Endothelial cell of umbilical vein (primary cell): ENCODE results near the gene SLC45A1. TPM values are rescaled to one million over a fixed set of nuclear protein-coding genes. Genes with fewer than 3 reads are reported as not detected.

Experiments
- BruUV-seq: library from RNA; stranded (reverse); fragments of 400-500 nt; replicated peaks from 2 replicates; lab custom pipeline; 2021; lab: Mats Ljungman, UMichigan
- CTCF ChIA-PET: fragments of 300-600, 350-600 bp; sonication (Branson Sonifier 250); formaldehyde crosslinking; loops from one replicate; lab custom pipeline; 2021; ENCODE audit warnings: antibody characterized with exemption, inconsistent platforms; lab: Charles Lee
- POLR2A ChIA-PET: fragments of 300-600, 350-600 bp; sonication (Branson Sonifier 250); formaldehyde crosslinking; loops from one replicate; lab custom pipeline; 2021; ENCODE audit warnings: antibody characterized with exemption, inconsistent platforms; lab: Charles Lee
- DNase-seq: peaks from one replicate; pipeline ENCODE4 v3.0.0-alpha.2; 2011; ENCODE audit warnings: low read depth, low spot score
- FAIRE-seq: peaks from 2 replicates; lab custom pipeline; 2011; peaks lifted over from hg19 to GRCh38; lab: Jason Lieb, UNC
- H2AFZ ChIP-seq: 2 replicates; pipeline ENCODE4 v1.6.0; 2012; ENCODE audit warnings: low read depth, low read length, control low read depth, inconsistent platforms
- H3K27ac ChIP-seq: 2 replicates; pipeline ENCODE4 v1.5.1; 2011; ENCODE audit warnings: low read depth, mild to moderate bottlenecking, control low read depth, low read length, moderate library complexity; ENCODE audit not compliant: insufficient read depth
- H3K27me3 ChIP-seq, 2 experiments: 2 replicates each; pipeline versions ENCODE4 v1.6.0 to v1.6.1; 2011; ENCODE audit warnings: low read length in 2 of 2, mixed read lengths in 1 of 2; ENCODE audit not compliant: control insufficient read depth in 2 of 2, insufficient read depth in 2 of 2
- H3K36me3 ChIP-seq, 2 experiments: 2 replicates in 1 of 2; 3 replicates in 1 of 2; pipeline ENCODE4 v1.5.1; 2011; ENCODE audit warnings: low read length in 2 of 2, mild to moderate bottlenecking in 1 of 2, moderate library complexity in 1 of 2; ENCODE audit not compliant: control insufficient read depth in 2 of 2, insufficient read depth in 2 of 2; ENCODE audit errors: extremely low read depth in 1 of 2
- H3K4me1 ChIP-seq: 3 replicates; pipeline ENCODE4 v1.5.1; 2011; ENCODE audit warnings: mild to moderate bottlenecking, low read length; ENCODE audit not compliant: control insufficient read depth, insufficient read depth; ENCODE audit errors: extremely low read depth
- H3K4me2 ChIP-seq: 2 replicates; pipeline ENCODE4 v1.6.1; 2011; ENCODE audit warnings: low read length, control low read depth, mixed read lengths; ENCODE audit not compliant: insufficient read depth
- H3K4me3 ChIP-seq, 3 experiments: fragments of 200-600 bp in 1 of 3; sonication (generic), shearing (Covaris generic) in 1 of 3; replicated peaks in 1 of 3; 2 replicates each; pipeline ENCODE4 v1.5.1; 2011 to 2016; ENCODE audit warnings: control low read depth in 3 of 3, low read length in 3 of 3, mild to moderate bottlenecking in 2 of 3, inconsistent platforms in 1 of 3, low read depth in 1 of 3, moderate library complexity in 1 of 3; ENCODE audit not compliant: insufficient read depth in 1 of 3
- H3K79me2 ChIP-seq: 2 replicates; pipeline ENCODE4 v1.6.0; 2012; ENCODE audit warnings: low read length, inconsistent platforms; ENCODE audit not compliant: control insufficient read depth, insufficient read depth
- H3K9ac ChIP-seq: replicated peaks from 2 replicates; pipeline ENCODE3; 2011; ENCODE audit warnings: low read length, control low read depth; ENCODE audit not compliant: insufficient read depth; ENCODE audit errors: extremely low read depth
- H3K9me1 ChIP-seq: replicated peaks from 3 replicates; pipeline ENCODE4 v1.6.0; 2011; ENCODE audit warnings: mild to moderate bottlenecking, low read length; ENCODE audit not compliant: control insufficient read depth, insufficient read depth; ENCODE audit errors: extremely low read depth
- H3K9me3 ChIP-seq: replicated peaks from 2 replicates; pipeline ENCODE4 v1.5.1; 2012; ENCODE audit warnings: low read length, inconsistent platforms; ENCODE audit not compliant: control insufficient read depth, insufficient read depth
- H4K20me1 ChIP-seq: replicated peaks from 2 replicates; pipeline ENCODE3; 2011; ENCODE audit warnings: mild to moderate bottlenecking, low read length; ENCODE audit not compliant: control insufficient read depth, insufficient read depth; ENCODE audit errors: extremely low read depth
- EZH2 ChIP-seq: IDR thresholded peaks from 2 replicates; pipeline ENCODE4 v1.6.1; 2012; ENCODE audit warnings: borderline replicate concordance, low read depth, mild to moderate bottlenecking, moderate library complexity, low read length, inconsistent platforms; ENCODE audit not compliant: severe bottlenecking
- FOS ChIP-seq: IDR thresholded peaks from 2 replicates; pipeline ENCODE4 v1.6.1; 2011; ENCODE audit warnings: mild to moderate bottlenecking, low read length, moderate library complexity, borderline replicate concordance; ENCODE audit not compliant: insufficient read depth
- GATA2 ChIP-seq: IDR thresholded peaks from 2 replicates; pipeline ENCODE4 v1.7.0; 2011; ENCODE audit warnings: low read depth, mild to moderate bottlenecking, moderate library complexity, mixed read lengths, low read length; ENCODE audit not compliant: insufficient read length, insufficient read depth
- JUN ChIP-seq: IDR thresholded peaks from 2 replicates; pipeline ENCODE4 v1.6.1; 2011; ENCODE audit warnings: borderline replicate concordance, low read depth; ENCODE audit not compliant: insufficient read length, insufficient read depth
- MAX ChIP-seq: IDR thresholded peaks from 2 replicates; pipeline ENCODE4 v1.6.1; 2011; ENCODE audit not compliant: insufficient read depth, insufficient read length
- MYC ChIP-seq: IDR thresholded peaks from one replicate; pipeline ENCODE4 v1.6.1; 2011; ENCODE audit warnings: mild to moderate bottlenecking, low read depth, low read length
- POLR2A ChIP-seq: IDR thresholded peaks from 2 replicates; pipeline ENCODE4 v1.6.1; 2012; ENCODE audit warnings: low read depth, mild to moderate bottlenecking, control low read depth, low read length
- POLR2AphosphoS5 ChIP-seq: IDR thresholded peaks from 2 replicates; pipeline ENCODE4 v1.6.1; 2012; ENCODE audit warnings: low read depth, mild to moderate bottlenecking, control low read depth, low read length, moderate library complexity; ENCODE audit not compliant: insufficient read depth
- dilution Hi-C: fragments of 300-500 bp; cut with MboI; formaldehyde crosslinking; loops from one replicate; pipeline ENCODE4 v1.15.0; 2019; ENCODE audit warnings: low sequenced_read_pairs; ENCODE audit not compliant: extremely low pct_ligation_motif_present
- intact Hi-C: fragments of 100-400 bp; cut with micrococcal nuclease; formaldehyde crosslinking; loops from one replicate; pipeline ENCODE4 v1.10.0; 2022
- polyA plus RNA-seq, 4 experiments: library from polyadenylated mRNA; depleted of rRNA in 3 of 4; stranded (reverse) in 3 of 4; unstranded in 1 of 4; fragments of >200 nt; gene quantifications; 2 replicates each; pipeline versions ENCODE4 v1.2.1 to v1.2.3, GENCODE V29; 2011 to 2012; ENCODE audit warnings: missing spikeins in 1 of 4
- total RNA-seq: library from RNA; stranded (reverse); gene quantifications from 2 replicates; pipeline ENCODE4 v1.2.3, GENCODE V29; 2021
- TF ChIP-seq, protein P1 (sequence below), 2 donors: IDR thresholded peaks; 1 replicate in 1 of 2; 2 replicates in 1 of 2; pipeline ENCODE4 v1.5.1; 2011; ENCODE audit warnings: low read length in 2 of 2, mild to moderate bottlenecking in 2 of 2, moderate library complexity in 2 of 2, control low read depth in 1 of 2, inconsistent platforms in 1 of 2, low read depth in 1 of 2; ENCODE audit not compliant: insufficient read depth in 1 of 2; ENCODE audit errors: extremely low read depth in 1 of 2

SLC45A1 gene
- total and polyA plus RNA-seq, 2 donors (not counting 3 experiments of a cell fraction or from before 2014, with no cell fraction given) = 1.3 to 1.4 TPM

GRCh38 chr1:8352886-8353785 lies 35.2 kb downstream of the SLC45A1 start:
- H3K9me1 ChIP-seq = no peaks in the 10 kb centered on the region
- no peaks in the 10 kb centered on the region for H3K9me3 ChIP-seq
- dilution Hi-C loops = no loop called here
- no peak for DNase-seq
- FAIRE-seq = peak; percentile 85
- TF ChIP-seq FOS = no peak
- no peak for TF ChIP-seq POLR2AphosphoS5
- TF ChIP-seq JUN = no peak
- no peak for TF ChIP-seq MAX
- TF ChIP-seq POLR2A = no peak
- TF ChIP-seq GATA2 = no peak
- TF ChIP-seq MYC = no peak
- TF ChIP-seq, protein P1, sequence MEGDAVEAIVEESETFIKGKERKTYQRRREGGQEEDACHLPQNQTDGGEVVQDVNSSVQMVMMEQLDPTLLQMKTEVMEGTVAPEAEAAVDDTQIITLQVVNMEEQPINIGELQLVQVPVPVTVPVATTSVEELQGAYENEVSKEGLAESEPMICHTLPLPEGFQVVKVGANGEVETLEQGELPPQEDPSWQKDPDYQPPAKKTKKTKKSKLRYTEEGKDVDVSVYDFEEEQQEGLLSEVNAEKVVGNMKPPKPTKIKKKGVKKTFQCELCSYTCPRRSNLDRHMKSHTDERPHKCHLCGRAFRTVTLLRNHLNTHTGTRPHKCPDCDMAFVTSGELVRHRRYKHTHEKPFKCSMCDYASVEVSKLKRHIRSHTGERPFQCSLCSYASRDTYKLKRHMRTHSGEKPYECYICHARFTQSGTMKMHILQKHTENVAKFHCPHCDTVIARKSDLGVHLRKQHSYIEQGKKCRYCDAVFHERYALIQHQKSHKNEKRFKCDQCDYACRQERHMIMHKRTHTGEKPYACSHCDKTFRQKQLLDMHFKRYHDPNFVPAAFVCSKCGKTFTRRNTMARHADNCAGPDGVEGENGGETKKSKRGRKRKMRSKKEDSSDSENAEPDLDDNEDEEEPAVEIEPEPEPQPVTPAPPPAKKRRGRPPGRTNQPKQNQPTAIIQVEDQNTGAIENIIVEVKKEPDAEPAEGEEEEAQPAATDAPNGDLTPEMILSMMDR (IDR thresholded peaks at IDR 0.05; ENCODE audit: extremely low read depth in 1 of 2, insufficient read depth in 1 of 2, low read depth in 1 of 2, low read length in 2 of 2) = no peak
- no peak for TF ChIP-seq EZH2
- H3K27ac ChIP-seq = no peak overlapping the region
- H3K4me2 ChIP-seq = no peak overlapping the region
- no peaks in the 10 kb centered on the region for H3K27me3 ChIP-seq
- H3K4me1 ChIP-seq = peaks cover 16% of the 10 kb centered on the region
- intact Hi-C loops = no loop called here
- no peaks in the 10 kb centered on the region for H3K79me2 ChIP-seq
- ChIA-PET POLR2A (interaction anchor here (0.5 to 0.8 kb wide), 2 partner anchors 39 to 333 kb away, joined by 3 read pairs; no protein-coding TSS in a partner anchor), CTCF (interaction anchor here (0.8 to 4.9 kb wide), 10 partner anchors 10 to 377 kb away, joined by 3 to 131 read pairs (median 4); no protein-coding TSS in a partner anchor)
- H3K9ac ChIP-seq = no peak overlapping the region
- H3K36me3 ChIP-seq = peaks cover 0 to 29% of the 10 kb centered on the region in 2 experiments
- H3K4me3 ChIP-seq = no peak overlapping the region
- H2AFZ ChIP-seq = no peak overlapping the region
- H4K20me1 ChIP-seq = no peaks in the 10 kb centered on the region
- no TSS peak for BruUV-seq
